H1 (cell line): ENCODE measurements around the gene MYLK. TPM values are rescaled to one million over a fixed set of nuclear protein-coding genes. Genes with fewer than 3 reads are reported as not detected.

Experiments
- ATF2 ChIP-seq: IDR thresholded peaks from 2 replicates; pipeline ENCODE4 v1.6.1; 2012; ENCODE audit warnings: low read length, inconsistent platforms
- CHD7 ChIP-seq: fragments of 300-600 bp; sonication (generic); IDR thresholded peaks from 2 replicates; pipeline ENCODE4 v1.7.1; 2012; ENCODE audit warnings: low read length, moderate library complexity, mild to moderate bottlenecking, inconsistent platforms; ENCODE audit not compliant: insufficient replicate concordance
- EZH2 ChIP-seq: fragments of 200-600 bp; sonication (generic); IDR thresholded peaks from 2 replicates; pipeline ENCODE4 v1.7.1; 2012; ENCODE audit warnings: low read depth, mild to moderate bottlenecking, moderate library complexity, low read length, inconsistent platforms; ENCODE audit not compliant: severe bottlenecking
- GTF2F1 ChIP-seq: IDR thresholded peaks from 2 replicates; pipeline ENCODE4 v1.6.1; 2012; ENCODE audit warnings: low read depth, low read length, improper control_type of control experiment, borderline replicate concordance
- KDM1A ChIP-seq: fragments of 200-600, 300-600 bp; sonication (generic); IDR thresholded peaks from 2 replicates; pipeline ENCODE4 v1.7.1; 2016; ENCODE audit warnings: mild to moderate bottlenecking, low read length, borderline replicate concordance
- MAX ChIP-seq: IDR thresholded peaks from 2 replicates; pipeline ENCODE4 v1.6.1; 2012; ENCODE audit warnings: inconsistent platforms
- PHF8 ChIP-seq: fragments of 200-600 bp; sonication (generic); conservative IDR thresholded peaks from 2 replicates; pipeline ENCODE4 v1.7.1; 2012; ENCODE audit warnings: low read depth, mild to moderate bottlenecking, inconsistent platforms, low read length, moderate library complexity
- SAP30 ChIP-seq: fragments of 300-600 bp; sonication (generic); IDR thresholded peaks from 2 replicates; pipeline ENCODE4 v1.7.1; 2012; ENCODE audit warnings: low read length, moderate library complexity, mild to moderate bottlenecking, inconsistent platforms; ENCODE audit not compliant: insufficient read depth, insufficient replicate concordance
- TAF1 ChIP-seq: IDR thresholded peaks from 2 replicates; pipeline ENCODE4 v1.6.1; 2011; ENCODE audit warnings: mild to moderate bottlenecking, low read depth, low read length
- polyA plus RNA-seq, 7 experiments: library from polyadenylated mRNA; depleted of rRNA in 3 of 7; stranded (reverse) in 5 of 7; unstranded in 2 of 7; fragments of >200 nt in 5 of 7; fragments of 200-250 nt in 2 of 7; gene quantifications; 1 replicate in 5 of 7; 2 replicates in 1 of 7; 4 replicates in 1 of 7; pipeline versions ENCODE4 v1.2.1 to v1.2.3, GENCODE V29; 2011 to 2013; ENCODE audit warnings: missing spikeins in 2 of 7, mixed read lengths in 2 of 7
- total RNA-seq: library from RNA; stranded (reverse); fragmentation: NEBNext Ultra II Directional; extraction: Animal tissue kit (Norgen Biotek cat#: 25700); gene quantifications from 2 replicates; pipeline ENCODE4 v1.2.1, GENCODE V29; 2021

MYLK gene
- total and polyA plus RNA-seq, 2 of the 8 experiments (the other 6 are each of a cell fraction or from before 2014, with no cell fraction given): 11.6 to 21.3 TPM

GRCh38 chr3:123664753-123665152 is 219.4 kb downstream of the MYLK start (continued):
- no peak for TF ChIP-seq CHD7
- TF ChIP-seq KDM1A: no peak
- no peak for TF ChIP-seq SAP30
- TF ChIP-seq TAF1: no peak
- TF ChIP-seq PHF8: no peak
- no peak for TF ChIP-seq GTF2F1
- no peak for TF ChIP-seq EZH2
- no peak for TF ChIP-seq ATF2
- TF ChIP-seq MAX: no peak
